SK-N-MC (cell line): Measurements from ENCODE around the gene LPIN2.

Source experiments
- EZH2 ChIP-seq: fragments of 200-600 bp; sonication (generic); IDR thresholded peaks from one replicate; pipeline ENCODE4 v1.6.1; 2017; ENCODE audit warnings: antibody characterized with exemption
- POLR2AphosphoS5 ChIP-seq: IDR thresholded peaks from 2 replicates; pipeline ENCODE4 v1.6.1; 2012; ENCODE audit warnings: mild to moderate bottlenecking, low read depth, low read length, borderline replicate concordance

DNA sequence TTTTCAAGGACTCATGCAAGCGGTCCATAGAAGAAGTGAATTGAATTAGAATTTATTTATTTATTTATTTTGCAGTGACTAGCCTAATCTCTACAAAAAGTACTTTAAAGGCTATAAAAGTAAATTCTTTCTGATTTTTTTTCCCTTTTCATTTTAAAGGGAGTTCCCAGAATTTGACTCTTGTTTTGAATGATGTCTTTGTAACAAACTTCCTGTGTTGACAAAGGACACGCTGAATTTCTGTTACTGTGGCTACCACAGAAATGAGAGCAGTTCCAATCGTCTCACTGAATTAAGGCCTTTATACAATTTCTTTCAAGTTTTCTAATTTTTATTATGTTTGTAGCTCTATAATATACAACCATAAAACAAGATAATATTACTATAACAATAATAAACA lies 46.3 kb upstream of the LPIN2 start:
- no peak for TF ChIP-seq POLR2AphosphoS5
- TF ChIP-seq EZH2, result no peak
